ENCODE measurements around the gene SMIM23.

DNA sequence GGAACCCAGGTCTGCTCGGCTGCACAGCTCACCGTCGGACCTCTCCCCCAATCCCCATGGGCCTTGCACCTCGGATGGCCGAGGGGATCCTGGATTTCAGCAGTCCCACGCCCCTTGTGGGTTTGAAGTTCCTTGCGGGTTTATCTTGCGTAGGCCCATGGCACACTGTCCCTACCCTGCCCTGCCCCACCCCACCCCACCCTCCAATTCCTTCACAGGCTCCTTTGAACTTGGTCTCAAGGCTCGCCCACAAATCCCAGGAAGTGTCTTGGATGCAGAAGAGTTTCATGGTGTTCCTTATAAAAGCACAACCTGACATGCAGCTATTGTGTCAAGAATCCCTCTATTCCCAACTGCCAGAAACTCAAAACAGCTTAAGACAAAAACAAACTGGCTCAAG is 11.2 kb upstream of the SMIM23 start:
- no peak for TF ChIP-seq CTCF (IDR thresholded peaks at IDR 0.05)
- TF ChIP-seq EP300 (IDR thresholded peaks at IDR 0.05; ENCODE audit: low read depth), result no peak
